WERI-Rb-1 (cell line): ENCODE data around the gene LSAMP.

Source experiments
- DNase-seq: peaks from one replicate; pipeline ENCODE4 v3.0.0-alpha.2; 2020
- H3K27ac ChIP-seq: fragments of 250-450 bp; sonication (Bioruptor Pico); 2 replicates; pipeline ENCODE4 v1.5.1; 2020; ENCODE audit warnings: mild to moderate bottlenecking, moderate library complexity
- H3K27me3 ChIP-seq: fragments of 250-450 bp; sonication (Bioruptor Pico); 2 replicates; pipeline ENCODE4 v1.5.1; 2021; ENCODE audit warnings: mild to moderate bottlenecking, low read depth, moderate library complexity; ENCODE audit not compliant: insufficient read depth, severe bottlenecking
- H3K36me3 ChIP-seq: fragments of 250-450 bp; sonication (Bioruptor Pico); 2 replicates; pipeline ENCODE4 v1.5.1; 2020; ENCODE audit warnings: mild to moderate bottlenecking, moderate library complexity
- H3K4me3 ChIP-seq: 2 replicates; pipeline ENCODE4 v1.5.1; 2011; ENCODE audit warnings: low read depth, mild to moderate bottlenecking, control low read depth, low read length
- H3K9me3 ChIP-seq: fragments of 250-450 bp; sonication (Bioruptor Pico); 2 replicates; pipeline ENCODE4 v1.5.1; 2021; ENCODE audit warnings: mild to moderate bottlenecking, moderate library complexity; ENCODE audit not compliant: severe bottlenecking
- CTCF ChIP-seq: IDR thresholded peaks from 2 replicates; pipeline ENCODE4 v1.5.1; 2011; ENCODE audit warnings: low read depth, mild to moderate bottlenecking, control low read depth, inconsistent platforms, low read length

LSAMP gene

GRCh38 chr3:116429479-116430269, 15.6 kb downstream of the LSAMP start:
- no peak for TF ChIP-seq CTCF
- DNase-seq = no peak
- H3K27ac ChIP-seq = no peak overlapping the region
- no peak overlapping the region for H3K4me3 ChIP-seq
- H3K27me3 ChIP-seq = no peaks in the 10 kb centered on the region
- no peaks in the 10 kb centered on the region for H3K36me3 ChIP-seq
- H3K9me3 ChIP-seq = no peaks in the 10 kb centered on the region

GRCh38 chr3:116426036-116426435, 19.3 kb downstream of the LSAMP start:
- no peaks in the 10 kb centered on the region for H3K27me3 ChIP-seq
- TF ChIP-seq CTCF = no peak
- no peaks in the 10 kb centered on the region for H3K9me3 ChIP-seq
- H3K27ac ChIP-seq = no peak overlapping the region
- DNase-seq = no peak
- H3K36me3 ChIP-seq = no peaks in the 10 kb centered on the region
- H3K4me3 ChIP-seq = no peak overlapping the region

- H3K27ac ChIP-seq = no peak overlapping the region
- DNase-seq = no peak
- H3K36me3 ChIP-seq = no peaks in the 10 kb centered on the region
- no peaks in the 10 kb centered on the region for H3K9me3 ChIP-seq
- H3K27me3 ChIP-seq = no peaks in the 10 kb centered on the region
- no peak overlapping the region for H3K4me3 ChIP-seq
- TF ChIP-seq CTCF = no peak
Observed at GRCh38 chr3:116425126-116425525, 20.2 kb downstream of the LSAMP start.

- Histone ChIP-seq H3K27me3 (no peaks in the 10 kb centered on the region), H3K27ac (no peak overlapping the region), H3K9me3 (no peaks in the 10 kb centered on the region), H3K36me3 (no peaks in the 10 kb centered on the region), H3K4me3 (no peak overlapping the region)
- no peak for TF ChIP-seq CTCF
- DNase-seq = no peak
Observed at GRCh38 chr3:116423945-116424344, 21.3 kb downstream of the LSAMP start.

GRCh38 chr3:116423374-116423773, 21.9 kb downstream of the LSAMP start:
- Histone ChIP-seq H3K4me3 (no peak overlapping the region), H3K27me3 (no peaks in the 10 kb centered on the region), H3K9me3 (no peaks in the 10 kb centered on the region), H3K27ac (no peak overlapping the region), H3K36me3 (no peaks in the 10 kb centered on the region)
- no peak for DNase-seq
- no peak for TF ChIP-seq CTCF

GRCh38 chr3:116417151-116417550, 28.1 kb downstream of the LSAMP start:
- TF ChIP-seq CTCF = no peak
- Histone ChIP-seq H3K4me3 (no peak overlapping the region), H3K9me3 (no peaks in the 10 kb centered on the region), H3K36me3 (no peaks in the 10 kb centered on the region), H3K27me3 (no peaks in the 10 kb centered on the region), H3K27ac (no peak overlapping the region)
- no peak for DNase-seq
